ENCODE measurements around the gene GDF10.

The GDF10 gene

DNA sequence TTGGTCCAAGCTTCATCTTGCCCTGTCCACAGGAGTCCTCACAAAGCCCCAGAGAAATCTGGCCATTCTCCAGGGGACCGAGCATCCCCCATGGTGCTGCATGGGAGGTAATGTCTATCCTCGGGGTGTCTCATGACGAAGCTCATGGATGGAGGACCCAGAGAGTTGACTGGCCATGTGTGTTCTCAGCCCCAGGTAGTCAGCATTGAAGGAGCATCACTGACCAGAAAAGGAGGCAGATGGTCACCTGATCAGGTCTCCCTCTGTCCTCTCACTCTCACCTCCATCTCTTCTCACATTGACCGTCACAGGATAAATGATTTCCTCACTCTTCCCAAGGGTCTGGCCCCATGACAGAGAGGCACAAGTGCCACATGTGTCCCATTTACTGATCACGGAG is 33.4 kb upstream of the GDF10 start:
- Histone ChIP-seq H3K4me3 (ENCODE audit: low read depth, low read length) (no peak overlapping the region), H3K9me3 (no peaks in the 10 kb centered on the region), H3K36me3 (no peaks in the 10 kb centered on the region), H3K27me3 (no peaks in the 10 kb centered on the region), H3K4me1 (no peaks in the 10 kb centered on the region)
- no peak for DNase-seq
- TF ChIP-seq, protein P1, sequence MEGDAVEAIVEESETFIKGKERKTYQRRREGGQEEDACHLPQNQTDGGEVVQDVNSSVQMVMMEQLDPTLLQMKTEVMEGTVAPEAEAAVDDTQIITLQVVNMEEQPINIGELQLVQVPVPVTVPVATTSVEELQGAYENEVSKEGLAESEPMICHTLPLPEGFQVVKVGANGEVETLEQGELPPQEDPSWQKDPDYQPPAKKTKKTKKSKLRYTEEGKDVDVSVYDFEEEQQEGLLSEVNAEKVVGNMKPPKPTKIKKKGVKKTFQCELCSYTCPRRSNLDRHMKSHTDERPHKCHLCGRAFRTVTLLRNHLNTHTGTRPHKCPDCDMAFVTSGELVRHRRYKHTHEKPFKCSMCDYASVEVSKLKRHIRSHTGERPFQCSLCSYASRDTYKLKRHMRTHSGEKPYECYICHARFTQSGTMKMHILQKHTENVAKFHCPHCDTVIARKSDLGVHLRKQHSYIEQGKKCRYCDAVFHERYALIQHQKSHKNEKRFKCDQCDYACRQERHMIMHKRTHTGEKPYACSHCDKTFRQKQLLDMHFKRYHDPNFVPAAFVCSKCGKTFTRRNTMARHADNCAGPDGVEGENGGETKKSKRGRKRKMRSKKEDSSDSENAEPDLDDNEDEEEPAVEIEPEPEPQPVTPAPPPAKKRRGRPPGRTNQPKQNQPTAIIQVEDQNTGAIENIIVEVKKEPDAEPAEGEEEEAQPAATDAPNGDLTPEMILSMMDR (IDR thresholded peaks at IDR 0.05; ENCODE audit: low read depth, low read length): no peak

- no peak for DNase-seq
- H3K9me3 ChIP-seq: no peaks in the 10 kb centered on the region
Observed at GRCh38 chr10:47268696-47269095, 31.3 kb upstream of the GDF10 start.

GRCh38 chr10:47269294-47269693 is 30.7 kb upstream of the GDF10 start:
- no peaks in the 10 kb centered on the region for H3K4me1 ChIP-seq
- H3K27me3 ChIP-seq: no peaks in the 10 kb centered on the region
- no peak overlapping the region for H3K4me3 ChIP-seq (ENCODE audit: low read depth, low read length)
- no peak for DNase-seq
- no peaks in the 10 kb centered on the region for H3K9me3 ChIP-seq
- H3K36me3 ChIP-seq: no peaks in the 10 kb centered on the region
- TF ChIP-seq, protein P1 (IDR thresholded peaks at IDR 0.05; ENCODE audit: low read depth, low read length): peak; percentile 60

More at GRCh38 chr10:47268696-47269095, 31.3 kb upstream of the GDF10 start:
- H3K4me1 ChIP-seq: no peaks in the 10 kb centered on the region
- H3K36me3 ChIP-seq: no peaks in the 10 kb centered on the region
- H3K27me3 ChIP-seq: no peaks in the 10 kb centered on the region
- no peak overlapping the region for H3K4me3 ChIP-seq (ENCODE audit: low read depth, low read length)
- TF ChIP-seq, protein P1 (IDR thresholded peaks at IDR 0.05; ENCODE audit: low read depth, low read length): no peak

DNA sequence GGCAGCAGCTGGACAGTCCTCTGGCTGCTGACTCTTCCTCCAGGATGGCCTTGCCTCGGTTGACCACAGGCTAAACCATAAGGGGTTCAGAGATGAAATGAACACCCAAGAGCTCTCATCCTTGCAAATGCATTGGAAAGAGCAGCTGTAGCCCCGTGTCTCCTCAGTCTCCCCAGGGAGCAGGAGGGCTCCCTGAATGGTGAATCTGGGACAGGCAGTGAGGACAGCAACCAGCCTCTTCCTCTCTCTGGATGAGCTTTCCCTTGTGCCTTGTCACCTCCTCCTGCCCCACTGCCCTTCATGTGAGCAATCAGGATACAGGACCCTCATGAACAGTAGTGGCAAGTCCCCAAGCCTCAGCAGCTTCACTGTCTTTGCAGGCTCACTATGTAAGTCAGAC is 23.9 kb upstream of the GDF10 start:
- Histone ChIP-seq H3K4me3 (ENCODE audit: low read depth, low read length) (no peak overlapping the region), H3K27me3 (no peaks in the 10 kb centered on the region), H3K4me1 (no peaks in the 10 kb centered on the region), H3K9me3 (no peaks in the 10 kb centered on the region), H3K36me3 (no peaks in the 10 kb centered on the region)
- TF ChIP-seq, protein P1 (IDR thresholded peaks at IDR 0.05; ENCODE audit: low read depth, low read length): no peak
- no peak for DNase-seq

GRCh38 chr10:47276576-47277351 is 23.2 kb upstream of the GDF10 start:
- H3K27me3 ChIP-seq: no peaks in the 10 kb centered on the region
- DNase-seq: no peak
- H3K4me3 ChIP-seq (ENCODE audit: low read depth, low read length): no peak overlapping the region
- TF ChIP-seq, protein P1 (IDR thresholded peaks at IDR 0.05; ENCODE audit: low read depth, low read length): no peak
- no peaks in the 10 kb centered on the region for H3K36me3 ChIP-seq
- H3K9me3 ChIP-seq: no peaks in the 10 kb centered on the region
- no peaks in the 10 kb centered on the region for H3K4me1 ChIP-seq

DNA sequence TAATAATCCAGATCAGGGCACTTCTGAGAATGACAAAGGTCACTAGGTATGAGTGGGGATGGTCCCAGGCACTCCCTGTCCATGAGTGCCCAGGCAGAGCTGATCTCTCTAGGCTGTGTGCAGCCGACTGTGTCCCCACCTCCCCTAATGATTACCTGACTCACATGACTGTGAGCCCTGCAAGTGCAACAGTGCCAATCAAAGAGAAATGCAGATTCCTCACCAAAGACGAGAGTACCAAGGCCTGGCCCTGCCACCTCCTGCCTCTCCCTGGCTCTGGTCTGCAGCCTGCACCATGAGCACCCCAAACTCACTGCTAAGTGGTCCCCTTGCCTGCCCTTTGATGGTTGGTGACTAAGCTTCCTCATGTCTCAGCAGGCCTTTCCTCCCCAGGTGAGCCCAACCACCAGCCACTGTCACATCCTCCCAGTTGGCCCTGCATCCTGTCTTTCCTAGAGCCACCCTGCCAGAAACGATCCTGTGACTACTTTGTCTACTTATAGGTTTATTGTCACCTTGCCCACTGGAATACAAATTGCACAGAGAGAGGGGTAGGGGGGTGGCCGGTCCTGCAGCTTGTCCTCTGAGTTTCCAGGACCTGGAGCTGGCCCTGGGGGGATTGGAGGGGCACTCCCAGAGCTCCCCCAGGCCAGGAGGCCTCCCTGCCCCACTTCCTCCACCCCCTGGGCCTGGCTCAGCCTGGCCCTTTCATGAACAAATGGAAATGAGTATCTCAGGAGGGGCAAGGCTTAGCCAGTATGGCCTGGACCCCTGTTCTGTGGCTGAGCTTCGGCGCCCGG is 22.4 kb upstream of the GDF10 start:
- Histone ChIP-seq H3K4me1 (no peaks in the 10 kb centered on the region), H3K36me3 (no peaks in the 10 kb centered on the region), H3K27me3 (no peaks in the 10 kb centered on the region), H3K9me3 (no peaks in the 10 kb centered on the region), H3K4me3 (ENCODE audit: low read depth, low read length) (no peak overlapping the region)
- no peak for DNase-seq
- TF ChIP-seq, protein P1 (IDR thresholded peaks at IDR 0.05; ENCODE audit: low read depth, low read length): no peak
